DMS 273 (cell line): ENCODE data around the gene SLFN13.
"Not testable (repeated sequence)": the region's sequence is repeated elsewhere in the genome, so short reads cannot be mapped to it uniquely, and the experiment has no call there.

Experiments
- DNase-seq: peaks from one replicate; lab custom pipeline; 2025; ENCODE audit not compliant: unreplicated experiment; lab: John Stamatoyannopoulos, UW

The SLFN13 gene

GRCh38 chr17:35448214-35448898 is at the start of gene SLFN13:
SLFN13 (minus strand) TSS chr17:35448766; CDS start chr17:35445680, 3,086 bp downstream.
- peak; percentile 79 for DNase-seq

GRCh38 chr17:35496451-35497290 is 48.1 kb upstream of the SLFN13 start:
- no peak for DNase-seq

GRCh38 chr17:35493040-35493439 is 44.5 kb upstream of the SLFN13 start:
- DNase-seq: no peak

GRCh38 chr17:35491417-35491816 is 42.9 kb upstream of the SLFN13 start:
- no peak for DNase-seq

- DNase-seq: no peak
Measured at GRCh38 chr17:35489944-35490343, 41.4 kb upstream of the SLFN13 start.

- no peak for DNase-seq
Measured at GRCh38 chr17:35488991-35489390, 40.4 kb upstream of the SLFN13 start.

GRCh38 chr17:35486920-35487732 is 38.6 kb upstream of the SLFN13 start:
- DNase-seq: peak; percentile 56

GRCh38 chr17:35479271-35479670 is 30.7 kb upstream of the SLFN13 start:
- DNase-seq: no peak

GRCh38 chr17:35477248-35477647 is 28.7 kb upstream of the SLFN13 start:
- no peak for DNase-seq

- no peak for DNase-seq
Measured at GRCh38 chr17:35476283-35476820, 27.8 kb upstream of the SLFN13 start.

GRCh38 chr17:35468475-35468874 is 19.9 kb upstream of the SLFN13 start:
- DNase-seq: no peak

GRCh38 chr17:35467824-35468223 is 19.3 kb upstream of the SLFN13 start:
- no peak for DNase-seq

GRCh38 chr17:35460354-35460851 is 11.8 kb upstream of the SLFN13 start:
- peak; percentile 38 for DNase-seq

GRCh38 chr17:35454035-35454434 is 5.5 kb upstream of the SLFN13 start:
- not testable (repeated sequence) for DNase-seq

GRCh38 chr17:35453171-35453570 is 4.6 kb upstream of the SLFN13 start:
- DNase-seq: no peak

GRCh38 chr17:35449371-35449931 is 885 bp upstream of the SLFN13 start:
- peak; percentile 24 for DNase-seq

GRCh38 chr17:35448899-35449227 is 297 bp upstream of the SLFN13 start:
- no peak for DNase-seq

GRCh38 chr17:35447499-35447898 is 1.1 kb downstream of the SLFN13 start:
- DNase-seq: no peak

- no peak for DNase-seq
Measured at GRCh38 chr17:35438433-35438832, 10.1 kb downstream of the SLFN13 start.

- peak; percentile 5 for DNase-seq
Measured at GRCh38 chr17:35433075-35433894, 15.3 kb downstream of the SLFN13 start.
